ENCODE results near the gene LMAN1. TPM values are rescaled to one million over a fixed set of nuclear protein-coding genes. Genes with fewer than 3 reads are reported as not detected.

Gene LMAN1
- total RNA-seq, 1 experiment from 2014 or later, result 73.7 TPM

GRCh38 chr18:59393381-59393780 is 34.3 kb upstream of the LMAN1 start:
- ChIA-PET CTCF (no interaction called here), POLR2A (no interaction called here), RAD21 (ENCODE audit: low non-redundant PET in 1 of 2, low total read pairs in 2 of 2, uncharacterized antibody in 2 of 2, unreplicated experiment in 2 of 2) (no interaction called here)
- Histone ChIP-seq H3K79me2 (ENCODE audit: insufficient read depth, low read length) (no peaks in the 10 kb centered on the region), H4K20me1 (ENCODE audit: insufficient read depth) (no peaks in the 10 kb centered on the region), H3K9me3 (ENCODE audit: control insufficient read depth in 1 of 2, insufficient read depth in 1 of 2, low read depth in 1 of 2, low read length in 2 of 2) (no peaks in the 10 kb centered on the region), H3K9me2 (ENCODE audit: insufficient read depth) (no peaks in the 10 kb centered on the region), H3K9ac (ENCODE audit: low read length) (no peak overlapping the region), H2AFZ (ENCODE audit: low read depth, low read length, poor library complexity, severe bottlenecking) (no peak overlapping the region), H3K36me3 (ENCODE audit: control insufficient read depth in 1 of 2, insufficient read depth in 2 of 2, low read length in 2 of 2) (no peaks in the 10 kb centered on the region), H3K27me3 (ENCODE audit: insufficient read depth, low read length) (no peaks in the 10 kb centered on the region), H3K4me1 (ENCODE audit: control insufficient read depth in 1 of 2, insufficient read depth in 2 of 2, low read length in 2 of 2) (no peaks in the 10 kb centered on the region), H3K4me2 (ENCODE audit: low read length) (no peak overlapping the region), H3K4me3 (replicated peaks in 1 of 2; ENCODE audit: low read depth in 1 of 2, low read length in 2 of 2) (no peak overlapping the region), H3K27ac (ENCODE audit: low read depth, low read length) (no peak overlapping the region)
- TF ChIP-seq TCF7L2 (IDR thresholded peaks at IDR 0.05; ENCODE audit: borderline replicate concordance, extremely low read depth, insufficient read depth, insufficient read length) (no peak), REST (IDR thresholded peaks at IDR 0.05; ENCODE audit: low read depth) (no peak), SP1 (IDR thresholded peaks at IDR 0.05; ENCODE audit: low read depth) (no peak), SRF (IDR thresholded peaks at IDR 0.05; ENCODE audit: low read depth) (no peak), POLR2A (IDR thresholded peaks at IDR 0.05; ENCODE audit: borderline replicate concordance, extremely low read depth, insufficient read depth, insufficient read length) (no peak), POLR2AphosphoS5 (IDR thresholded peaks at IDR 0.05; ENCODE audit: low read depth, low read length) (no peak), EZH2 (IDR thresholded peaks at IDR 0.05) (no peak), YY1 (IDR thresholded peaks at IDR 0.05; ENCODE audit: extremely low read depth, insufficient replicate concordance, low read depth, low read length) (no peak), CEBPB (IDR thresholded peaks at IDR 0.05; ENCODE audit: low read depth) (no peak), FOSL1 (IDR thresholded peaks at IDR 0.05; ENCODE audit: low read depth) (no peak), ZNF274 (IDR thresholded peaks at IDR 0.05; ENCODE audit: low read depth, low read length) (no peak), RAD21 (IDR thresholded peaks at IDR 0.05; ENCODE audit: low read depth) (no peak)
- DNase-seq (ENCODE audit: low read depth, low spot score) (no peak), ATAC-seq (no peak)
- intact Hi-C loops (cut with micrococcal nuclease), result no loop called here
- BruUV-seq (replicated peaks), result no TSS peak

Measured in HCT116 (cell line).